Activated T-helper 1 cell treated with anti-CD3 and anti-CD28 coated beads, Interleukin-2, amount 50 U/mL, for 16 hours (primary cell): ENCODE measurements around the gene CD36.

Source experiments
- DNase-seq, 2 donors: peaks; one replicate each; pipeline ENCODE4 v3.0.0-alpha.2; 2020; ENCODE audit warnings: low read depth in 1 of 2, low spot score in 1 of 2

CD36 gene

DNA sequence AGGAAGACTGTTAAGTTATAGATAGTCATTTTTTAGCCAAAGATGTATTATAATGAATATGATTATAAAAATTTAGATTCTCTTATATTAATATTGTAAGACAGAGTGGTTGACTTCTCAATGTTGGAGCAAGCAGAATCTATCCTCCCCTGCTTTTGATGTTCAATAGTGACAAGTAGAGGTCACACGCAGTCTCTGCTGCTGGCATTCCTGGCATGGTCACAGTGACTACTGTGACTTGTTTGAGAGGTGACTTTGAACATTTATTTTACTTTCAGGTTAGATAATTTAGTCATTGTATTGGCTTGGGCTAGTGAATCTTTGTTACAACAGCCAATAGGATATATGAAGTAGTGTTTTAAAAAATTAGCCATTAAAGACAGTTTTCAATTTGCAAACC lies 13.7 kb upstream of the CD36 start:
- no peak for DNase-seq

- DNase-seq, result no peak
Observed at GRCh38 chr7:80629023-80629422, 9.4 kb upstream of the CD36 start.

DNA sequence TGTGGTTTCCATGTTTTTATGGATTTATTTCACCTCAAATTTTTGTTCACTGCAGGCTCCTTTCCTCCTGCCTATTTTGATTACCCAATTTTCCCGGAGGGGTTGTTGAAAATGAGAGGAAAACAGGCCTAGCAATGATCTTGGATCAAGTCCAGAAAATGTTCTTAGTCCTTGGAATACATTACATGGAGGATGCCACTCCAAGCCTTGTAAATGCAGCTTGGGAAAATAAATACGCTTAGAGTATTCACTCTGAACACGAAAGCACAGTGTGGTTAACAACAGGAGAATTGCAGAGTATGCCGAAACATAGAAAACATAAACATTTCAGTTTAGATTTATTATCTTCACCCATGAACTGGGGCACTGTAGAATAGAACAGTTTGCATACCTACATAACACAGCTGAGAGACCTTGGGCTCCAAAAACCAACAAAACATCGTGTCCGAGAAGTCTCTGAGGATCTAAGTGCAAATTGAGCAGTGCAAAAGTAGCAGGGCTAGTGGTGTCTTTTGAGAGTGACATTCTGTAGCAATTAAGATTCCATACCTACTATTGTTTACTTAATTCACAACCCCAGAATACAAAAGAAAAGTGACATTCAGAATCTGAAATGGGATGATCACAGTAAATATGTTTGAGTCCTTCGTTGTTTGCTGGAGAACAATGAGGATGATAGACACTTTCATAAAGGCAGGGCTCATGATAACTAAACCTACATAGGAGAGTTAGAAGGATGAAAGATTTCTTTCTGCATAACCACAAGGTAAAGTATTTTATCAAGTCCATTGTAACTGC lies 7.6 kb upstream of the CD36 start:
- DNase-seq, result no peak

GRCh38 chr7:80631421-80631820 lies 7.0 kb upstream of the CD36 start:
- no peak for DNase-seq

DNA sequence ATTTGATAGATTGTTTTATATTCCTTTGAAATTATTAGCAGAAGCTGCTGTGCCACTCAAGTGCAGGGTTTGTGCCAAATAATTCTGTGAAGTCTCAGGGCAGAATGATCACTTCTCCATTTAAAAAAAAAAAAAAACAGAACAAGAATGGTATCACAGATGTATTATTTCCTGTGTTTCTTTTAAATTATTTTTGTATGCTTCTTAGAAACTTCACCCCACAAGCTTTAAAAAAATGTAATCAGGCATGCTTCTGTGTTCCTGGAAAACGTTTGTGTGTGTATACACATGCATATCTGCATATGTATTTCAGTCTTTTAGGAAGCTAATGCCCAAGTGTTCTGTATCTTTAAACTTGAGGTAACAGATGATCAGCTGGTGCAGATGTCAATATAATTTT lies 6.3 kb upstream of the CD36 start:
- no peak for DNase-seq

DNA sequence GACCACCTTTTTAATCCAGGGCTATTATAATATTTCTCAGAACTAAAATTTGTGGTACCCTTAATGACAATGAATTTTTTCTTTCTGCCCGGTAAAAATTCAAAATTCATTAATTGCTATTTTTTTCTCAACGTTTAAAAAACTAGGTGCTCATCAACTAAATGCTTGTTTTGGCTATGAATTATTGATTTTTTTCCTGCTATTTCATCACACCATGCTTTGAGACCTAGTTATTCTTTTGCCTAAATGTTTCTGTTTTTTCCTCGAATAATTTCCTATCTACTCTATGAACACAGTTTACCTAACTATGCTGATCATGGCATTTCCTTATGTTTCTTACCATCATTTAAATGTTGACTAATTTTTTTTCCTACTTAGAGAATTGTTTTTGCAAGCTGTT lies 5.6 kb upstream of the CD36 start:
- DNase-seq, result no peak

DNA sequence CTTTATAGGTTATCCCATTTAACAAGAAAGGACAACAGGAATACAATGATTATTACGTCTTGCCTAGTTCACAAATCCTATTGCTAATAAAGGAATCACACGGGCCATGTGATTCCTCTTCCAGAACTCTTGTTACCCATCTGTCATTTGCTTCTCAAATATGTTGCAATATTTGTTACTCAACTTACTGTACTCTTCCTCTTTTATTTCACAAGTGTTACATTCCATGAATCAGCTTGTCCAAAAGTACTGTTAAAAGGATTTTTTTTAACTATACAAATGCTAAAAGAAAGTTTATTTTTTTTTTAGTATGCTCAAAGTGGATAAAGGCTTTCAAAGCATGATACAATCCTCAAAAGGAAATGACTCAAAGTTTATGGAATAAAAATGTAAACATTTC lies 3.9 kb upstream of the CD36 start:
- no peak for DNase-seq

GRCh38 chr7:80635533-80635932 lies 2.9 kb upstream of the CD36 start:
- DNase-seq, result no peak

- no peak for DNase-seq
Observed at GRCh38 chr7:80635998-80636397, 2.4 kb upstream of the CD36 start.

- DNase-seq, result no peak
Observed at GRCh38 chr7:80636709-80637108, 1.7 kb upstream of the CD36 start.

DNA sequence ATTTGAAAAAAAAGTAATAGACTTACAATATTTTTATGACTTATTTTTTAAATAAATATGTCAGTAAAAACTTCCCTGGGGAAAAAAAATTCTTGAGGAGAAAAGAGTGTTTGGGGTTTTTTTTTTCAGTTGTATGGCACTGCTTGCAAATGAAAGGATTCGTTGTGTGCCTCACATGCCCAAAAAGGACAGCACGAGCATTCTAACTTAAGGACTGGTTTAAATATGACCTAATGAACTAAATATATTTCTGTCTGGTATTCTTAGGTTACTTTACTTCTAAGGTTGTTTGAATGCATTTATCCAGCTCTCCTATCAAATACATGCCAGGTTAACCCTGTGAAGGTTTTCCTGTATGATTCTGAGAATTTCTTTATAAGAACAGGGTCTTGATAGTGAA lies 988 bp upstream of the CD36 start:
- no peak for DNase-seq

GRCh38 chr7:80639011-80639410 lies 569 bp downstream of the CD36 start:
- no peak for DNase-seq

GRCh38 chr7:80640846-80641245 lies 2.4 kb downstream of the CD36 start:
- DNase-seq, result no peak

GRCh38 chr7:80641548-80641947 lies 3.1 kb downstream of the CD36 start:
- DNase-seq, result no peak

GRCh38 chr7:80642871-80643270 lies 4.4 kb downstream of the CD36 start:
- DNase-seq, result no peak

DNA sequence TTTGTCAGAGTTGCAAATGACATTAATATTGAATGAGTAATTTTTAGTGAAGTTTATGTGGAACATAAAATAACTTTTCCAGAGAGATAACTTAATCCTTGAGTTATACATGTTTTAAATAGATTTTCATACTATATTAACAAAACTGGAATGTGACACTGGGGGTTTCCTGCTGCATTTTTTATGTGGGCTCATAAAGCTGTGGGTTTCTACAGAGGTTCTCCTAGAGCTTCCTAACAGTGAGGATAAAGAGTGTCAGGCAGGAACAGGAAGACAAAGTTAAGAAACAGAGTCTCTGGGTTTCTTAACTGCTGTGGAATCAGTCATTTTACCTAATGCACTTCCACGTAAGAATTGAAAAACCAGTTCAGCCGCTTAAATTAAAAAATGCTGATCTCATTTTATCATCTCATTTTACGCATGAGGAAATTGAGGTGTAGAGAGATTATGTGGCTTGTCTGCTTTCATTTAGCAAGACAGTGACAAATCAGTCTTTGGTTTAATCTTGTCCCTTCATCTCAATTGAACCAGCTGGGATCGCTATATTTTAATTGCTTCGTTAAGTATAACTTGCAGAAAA lies 5.0 kb downstream of the CD36 start:
- no peak for DNase-seq

DNA sequence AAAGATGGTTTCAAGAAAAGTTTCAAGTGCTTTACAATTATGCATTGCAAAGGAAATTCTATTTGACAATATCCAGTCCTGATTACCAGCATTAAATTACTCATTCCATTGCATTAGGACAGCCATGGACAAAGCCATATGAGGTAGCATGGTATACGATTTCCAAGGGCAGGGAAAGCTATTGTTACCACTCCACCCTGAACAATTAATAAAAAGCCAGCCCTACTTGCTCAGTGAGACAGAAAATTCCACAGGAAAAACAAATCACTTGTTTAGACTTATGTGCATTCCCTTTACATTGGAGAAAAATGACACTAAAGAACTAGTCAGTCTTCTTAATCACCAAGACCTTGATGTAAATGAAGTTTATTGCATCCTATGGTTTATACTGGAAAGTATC lies 5.6 kb downstream of the CD36 start:
- no peak for DNase-seq

GRCh38 chr7:80646083-80646865 lies 7.8 kb downstream of the CD36 start:
- no peak for DNase-seq

DNA sequence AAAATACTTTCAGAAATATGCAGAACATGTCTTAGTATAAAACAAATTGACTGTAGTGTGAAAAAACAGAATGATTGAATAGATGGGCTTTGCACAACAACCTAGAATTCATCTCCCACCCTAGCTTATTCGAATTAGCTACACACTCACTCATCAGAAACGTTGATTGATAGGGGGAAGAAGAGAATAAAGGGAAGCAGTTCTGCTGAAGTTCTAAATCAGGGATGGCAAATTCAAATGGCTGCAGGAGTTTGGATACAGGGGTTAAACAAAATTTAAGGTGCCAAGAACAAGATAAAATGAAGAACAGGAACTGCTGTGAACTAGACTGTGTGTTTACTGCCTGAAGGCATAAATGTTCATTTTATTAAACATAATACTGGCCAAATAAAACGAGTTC lies 9.0 kb downstream of the CD36 start:
- DNase-seq, result no peak

DNA sequence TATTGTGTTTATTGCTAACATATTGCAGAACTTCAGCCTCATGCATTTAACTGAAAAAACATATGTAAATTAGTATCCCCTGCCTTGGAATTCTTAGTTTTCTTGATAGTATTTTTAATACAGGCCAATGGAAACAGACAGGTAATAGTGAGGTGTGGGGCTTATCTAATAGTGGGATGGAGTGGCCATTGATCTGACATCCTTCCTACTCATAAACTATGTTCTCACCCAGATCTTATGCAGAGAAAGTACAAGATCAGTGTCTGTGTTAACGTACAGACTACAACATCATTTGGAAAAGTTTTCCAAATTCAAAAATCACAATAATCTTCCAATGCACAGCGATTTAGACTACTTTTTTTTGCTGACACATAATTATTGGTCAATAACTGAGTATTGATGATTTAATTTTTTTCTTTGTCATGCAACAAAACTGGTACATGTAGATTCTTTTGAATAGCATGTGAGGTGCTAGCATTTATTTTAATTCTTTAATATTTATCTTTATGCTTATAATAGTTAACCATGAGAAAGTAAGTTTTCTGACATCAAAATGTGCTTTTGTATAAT lies 9.7 kb downstream of the CD36 start:
- DNase-seq, result no peak

- no peak for DNase-seq
Observed at GRCh38 chr7:80649011-80649410, 10.6 kb downstream of the CD36 start.

DNA sequence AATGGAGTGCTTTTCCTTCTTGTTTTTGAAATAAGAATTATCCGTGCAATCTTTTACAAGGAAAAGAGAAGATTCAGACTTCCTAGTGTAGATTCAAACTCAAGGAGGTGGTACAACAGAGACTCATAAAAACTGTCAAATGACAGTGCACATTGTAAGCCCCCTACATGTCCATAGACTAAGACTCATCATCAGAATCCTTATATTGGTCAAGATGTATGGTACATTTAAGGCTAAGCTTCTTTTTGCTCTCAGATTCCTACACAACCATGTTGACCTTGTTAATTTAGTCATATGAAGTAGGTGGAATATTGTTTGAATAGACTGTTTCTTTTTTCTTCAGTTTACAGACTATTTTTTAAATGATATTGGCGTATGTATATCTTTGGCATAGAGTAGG lies 11.6 kb downstream of the CD36 start:
- no peak for DNase-seq
